ENCODE results near the gene TTC1. TPM values are rescaled to one million over a fixed set of nuclear protein-coding genes. Genes with fewer than 3 reads are reported as not detected.
"Not testable (repeated sequence)": the region's sequence is repeated elsewhere in the genome, so short reads cannot be mapped to it uniquely, and the experiment has no call there.

TTC1 gene, protein sequence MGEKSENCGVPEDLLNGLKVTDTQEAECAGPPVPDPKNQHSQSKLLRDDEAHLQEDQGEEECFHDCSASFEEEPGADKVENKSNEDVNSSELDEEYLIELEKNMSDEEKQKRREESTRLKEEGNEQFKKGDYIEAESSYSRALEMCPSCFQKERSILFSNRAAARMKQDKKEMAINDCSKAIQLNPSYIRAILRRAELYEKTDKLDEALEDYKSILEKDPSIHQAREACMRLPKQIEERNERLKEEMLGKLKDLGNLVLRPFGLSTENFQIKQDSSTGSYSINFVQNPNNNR
- 33.4 and 47.9 TPM in 2 replicates for total RNA-seq (2012; rRNA removed)

DNA sequence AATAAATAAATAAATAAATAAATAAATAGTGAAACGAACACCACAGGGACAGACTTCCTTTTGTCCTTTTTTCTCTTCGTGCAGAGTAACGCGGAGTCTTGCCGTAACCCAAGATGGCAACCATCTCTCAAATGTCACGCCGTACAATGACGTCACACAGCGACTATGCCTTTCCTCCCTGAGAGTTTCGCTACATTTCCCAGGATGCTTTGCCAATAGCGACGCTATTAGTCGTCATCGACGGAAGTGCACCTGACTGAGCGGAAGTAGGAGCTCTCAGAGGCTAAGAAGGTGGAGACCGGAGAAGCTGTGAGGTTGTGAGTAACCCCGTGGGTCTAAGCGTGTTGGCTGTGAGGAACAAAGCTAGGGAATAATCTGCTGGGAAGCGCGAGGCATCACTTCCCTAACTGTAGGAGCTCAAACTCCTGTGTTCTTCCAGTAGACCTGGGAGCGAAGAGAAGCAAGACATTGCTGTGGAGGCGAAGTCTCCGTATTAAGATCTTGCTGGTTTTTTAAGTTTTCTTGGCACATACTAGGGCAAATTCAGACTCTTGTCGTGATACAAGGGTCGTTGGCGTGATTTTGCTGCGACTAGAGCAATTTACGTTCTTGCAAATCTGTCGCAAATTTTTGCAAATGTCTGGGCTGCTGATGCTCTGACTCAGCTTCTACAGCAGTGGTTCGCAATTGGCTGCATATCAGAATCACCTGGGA, at the start of gene TTC1:
Gene TTC1 (plus strand): TSS at position 263 of the 714 bp plus-strand sequence. CDS start 1,390 bp downstream, outside the sequence.
- Histone ChIP-seq H3K4me2 (ENCODE audit: low read length) (peak within 1 kb of the TSS; percentile 97), H3K9me3 (replicated peaks; ENCODE audit: low read length) (no peaks in the 10 kb centered on the region), H3K4me3 (ENCODE audit: low read length) (peak within 1 kb of the TSS; percentile 95), H3K4me1 (ENCODE audit: control insufficient read depth, insufficient read depth, low read length) (peaks cover 12% of the 10 kb centered on the region), H3K27me3 (ENCODE audit: control insufficient read depth, insufficient read depth, low read length) (no peaks in the 10 kb centered on the region), H3K9ac (ENCODE audit: low read depth, low read length) (peak within 1 kb of the TSS; percentile 91), H3K36me3 (ENCODE audit: insufficient read depth, low read length) (peaks cover 12% of the 10 kb centered on the region)

DNA sequence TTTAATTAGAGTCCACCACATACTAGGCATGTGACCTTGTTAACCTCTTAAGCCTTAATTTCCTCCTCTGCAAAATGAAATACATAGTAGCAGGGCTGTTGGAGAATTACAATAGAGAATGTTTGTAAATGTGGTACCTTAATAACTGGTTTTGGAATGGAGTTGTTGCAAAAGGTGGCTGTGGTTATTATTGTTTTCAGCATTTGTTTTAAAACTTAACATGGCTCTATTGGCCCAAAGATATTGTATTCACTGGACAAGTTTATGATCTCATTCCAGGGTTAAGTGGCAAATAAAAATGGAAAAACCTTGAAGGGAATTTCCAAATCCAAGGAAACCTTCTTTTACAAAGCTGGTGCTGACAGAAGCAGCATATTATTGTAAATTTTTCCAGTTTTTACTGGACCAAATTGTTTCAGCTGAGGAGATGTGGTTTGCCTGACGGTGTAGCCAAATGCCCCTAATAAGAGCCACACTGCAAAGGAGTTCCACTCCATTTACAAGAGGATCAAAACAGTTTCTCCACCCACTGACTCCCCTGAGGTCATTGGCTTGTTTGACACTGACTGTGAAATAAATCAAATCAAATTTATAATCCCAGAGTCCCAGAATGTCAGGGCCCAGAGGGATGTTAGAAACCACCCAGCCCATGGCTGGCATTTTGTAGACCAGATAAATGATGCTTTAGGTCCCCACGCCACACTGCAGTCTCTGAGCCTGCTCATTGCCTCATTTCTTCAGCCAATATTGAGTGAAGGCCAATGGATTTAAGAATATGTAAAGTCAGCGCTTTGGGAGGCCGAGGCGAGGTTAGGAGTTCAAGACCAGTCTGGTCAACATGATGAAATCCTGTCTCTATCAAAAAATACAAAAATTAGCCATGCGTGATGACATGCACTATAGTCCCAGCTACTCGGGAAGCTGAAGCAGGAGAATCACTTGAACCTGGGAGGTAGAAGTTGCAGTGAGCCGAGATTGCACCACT, 47.5 kb upstream of the TTC1 start:
- no peaks in the 10 kb centered on the region for H3K9me3 ChIP-seq (replicated peaks; ENCODE audit: low read length)

DNA sequence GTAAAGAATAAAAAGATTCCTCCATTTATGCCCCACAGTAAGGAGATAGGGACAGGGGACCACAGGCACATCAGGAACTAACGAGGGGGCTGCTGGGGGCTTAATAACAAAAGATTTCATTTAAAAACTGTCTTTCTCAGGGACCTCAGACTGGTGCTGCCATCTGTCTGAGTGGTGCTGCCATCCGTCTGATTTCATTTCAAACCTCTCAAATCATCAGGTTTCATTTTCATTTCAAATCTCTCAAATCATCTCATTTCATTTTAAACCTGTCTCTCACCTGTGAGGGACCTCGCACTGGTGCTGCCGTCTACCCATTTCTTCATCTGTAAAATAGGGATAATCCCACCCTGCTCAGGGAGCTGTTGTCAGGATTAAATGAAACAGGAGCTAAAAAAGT, 46.7 kb upstream of the TTC1 start:
- no peak overlapping the region for H3K4me2 ChIP-seq (ENCODE audit: low read length)
- H3K9ac ChIP-seq (ENCODE audit: low read depth, low read length): no peak overlapping the region
- H3K36me3 ChIP-seq (ENCODE audit: insufficient read depth, low read length): no peaks in the 10 kb centered on the region
- no peaks in the 10 kb centered on the region for H3K27me3 ChIP-seq (ENCODE audit: control insufficient read depth, insufficient read depth, low read length)
- no peaks in the 10 kb centered on the region for H3K9me3 ChIP-seq (replicated peaks; ENCODE audit: low read length)
- H3K4me1 ChIP-seq (ENCODE audit: control insufficient read depth, insufficient read depth, low read length): peaks cover 7% of the 10 kb centered on the region
- no peak overlapping the region for H3K4me3 ChIP-seq (ENCODE audit: low read length)

More for the DNA sequence above, 47.5 kb upstream of the TTC1 start:
- Histone ChIP-seq H3K4me2 (ENCODE audit: low read length) (no peak overlapping the region), H3K4me1 (ENCODE audit: control insufficient read depth, insufficient read depth, low read length) (peaks cover 7% of the 10 kb centered on the region), H3K27me3 (ENCODE audit: control insufficient read depth, insufficient read depth, low read length) (no peaks in the 10 kb centered on the region), H3K4me3 (ENCODE audit: low read length) (no peak overlapping the region), H3K9ac (ENCODE audit: low read depth, low read length) (no peak overlapping the region), H3K36me3 (ENCODE audit: insufficient read depth, low read length) (no peaks in the 10 kb centered on the region)

DNA sequence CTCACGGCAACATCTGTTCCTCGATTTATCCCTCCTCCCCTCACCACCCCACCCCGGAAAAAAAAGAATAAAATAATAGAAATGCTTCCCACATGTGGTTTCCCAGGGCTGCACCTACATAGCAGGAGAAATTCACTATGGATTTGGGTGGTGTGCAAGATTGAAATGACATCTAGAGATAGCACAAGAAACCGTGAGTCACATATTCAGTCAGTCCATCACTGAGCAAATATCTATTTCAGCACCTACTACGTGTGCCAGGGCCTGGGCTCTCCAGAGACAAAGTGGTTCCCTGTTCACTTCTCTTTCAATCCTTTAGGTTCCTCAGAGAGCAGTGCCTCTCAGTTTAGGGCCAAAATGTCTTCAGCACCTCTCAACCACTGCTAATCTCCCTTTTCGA, 45.0 kb upstream of the TTC1 start:
- no peaks in the 10 kb centered on the region for H3K9me3 ChIP-seq (replicated peaks; ENCODE audit: low read length)
- no peaks in the 10 kb centered on the region for H3K27me3 ChIP-seq (ENCODE audit: control insufficient read depth, insufficient read depth, low read length)

DNA sequence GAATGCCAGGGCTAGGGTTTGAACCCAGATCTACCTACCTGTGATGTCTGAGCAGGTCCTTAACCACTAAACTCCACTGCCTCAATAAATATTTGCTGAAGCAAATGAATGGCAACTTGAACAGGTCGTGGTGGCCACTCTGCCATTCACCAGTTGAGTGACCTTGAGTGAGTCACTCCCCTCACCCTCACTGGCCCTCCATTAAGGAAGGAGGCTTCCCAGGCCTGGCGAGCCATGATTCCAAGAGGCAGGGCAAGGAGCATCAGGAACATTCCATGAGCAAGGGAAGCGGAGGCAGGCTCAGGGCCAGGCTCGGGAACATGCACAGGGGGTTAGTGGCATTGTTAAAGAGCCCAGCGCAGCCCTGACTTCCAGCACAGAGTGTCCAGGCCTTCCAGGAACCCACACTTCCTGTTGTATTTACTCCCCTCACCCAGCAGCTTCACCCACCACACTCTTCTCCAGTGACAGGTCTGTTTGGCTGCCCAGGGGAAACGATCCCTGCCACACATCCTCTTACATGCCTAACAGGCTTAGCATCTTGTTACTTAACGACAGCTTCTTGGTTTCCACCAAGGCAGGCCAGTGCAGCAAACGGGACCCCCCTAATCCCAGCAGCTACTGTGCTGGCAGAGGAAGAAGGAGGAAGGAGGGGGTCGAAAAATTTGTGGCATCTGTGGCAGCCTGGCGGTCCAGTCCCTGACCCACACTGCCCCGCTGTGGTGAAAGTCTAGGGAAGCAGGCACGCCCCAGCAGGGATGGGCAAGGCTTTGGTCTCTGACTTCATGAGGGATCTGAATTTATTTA, 43.7 kb upstream of the TTC1 start:
- peak overlapping the region; percentile 30 for H3K4me2 ChIP-seq (ENCODE audit: low read length)
- H3K36me3 ChIP-seq (ENCODE audit: insufficient read depth, low read length): no peaks in the 10 kb centered on the region
- peaks cover 18% of the 10 kb centered on the region for H3K4me1 ChIP-seq (ENCODE audit: control insufficient read depth, insufficient read depth, low read length)
- H3K9ac ChIP-seq (ENCODE audit: low read depth, low read length): no peak overlapping the region
- H3K27me3 ChIP-seq (ENCODE audit: control insufficient read depth, insufficient read depth, low read length): no peaks in the 10 kb centered on the region
- no peak overlapping the region for H3K4me3 ChIP-seq (ENCODE audit: low read length)
- H3K9me3 ChIP-seq (replicated peaks; ENCODE audit: low read length): no peaks in the 10 kb centered on the region

More for the DNA sequence above, 45.0 kb upstream of the TTC1 start:
- H3K4me3 ChIP-seq (ENCODE audit: low read length): no peak overlapping the region
- no peak overlapping the region for H3K9ac ChIP-seq (ENCODE audit: low read depth, low read length)
- H3K4me2 ChIP-seq (ENCODE audit: low read length): no peak overlapping the region
- H3K36me3 ChIP-seq (ENCODE audit: insufficient read depth, low read length): no peaks in the 10 kb centered on the region
- peaks cover 7% of the 10 kb centered on the region for H3K4me1 ChIP-seq (ENCODE audit: control insufficient read depth, insufficient read depth, low read length)

DNA sequence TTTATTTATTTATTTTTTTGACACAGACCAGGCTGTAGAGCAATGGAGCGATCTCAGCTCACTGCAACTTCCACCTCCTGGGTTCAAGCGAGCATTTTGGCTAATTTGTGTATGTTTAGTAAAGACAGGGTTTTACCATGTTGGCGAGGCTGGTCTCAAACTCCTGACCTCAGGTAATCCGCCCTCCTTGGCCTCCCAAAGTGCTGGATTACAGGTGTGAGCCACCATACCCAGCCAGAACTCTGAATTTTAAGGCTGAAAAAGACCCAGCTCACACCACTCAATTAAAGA, 43.2 kb upstream of the TTC1 start:
- H3K9me3 ChIP-seq (replicated peaks; ENCODE audit: low read length); H3K36me3 ChIP-seq (ENCODE audit: insufficient read depth, low read length); H3K4me3 ChIP-seq (ENCODE audit: low read length); H3K27me3 ChIP-seq (ENCODE audit: control insufficient read depth, insufficient read depth, low read length); H3K9ac ChIP-seq (ENCODE audit: low read depth, low read length); H3K4me2 ChIP-seq (ENCODE audit: low read length): not testable (repeated sequence)
- H3K4me1 ChIP-seq (ENCODE audit: control insufficient read depth, insufficient read depth, low read length): peaks cover 24% of the 10 kb centered on the region

DNA sequence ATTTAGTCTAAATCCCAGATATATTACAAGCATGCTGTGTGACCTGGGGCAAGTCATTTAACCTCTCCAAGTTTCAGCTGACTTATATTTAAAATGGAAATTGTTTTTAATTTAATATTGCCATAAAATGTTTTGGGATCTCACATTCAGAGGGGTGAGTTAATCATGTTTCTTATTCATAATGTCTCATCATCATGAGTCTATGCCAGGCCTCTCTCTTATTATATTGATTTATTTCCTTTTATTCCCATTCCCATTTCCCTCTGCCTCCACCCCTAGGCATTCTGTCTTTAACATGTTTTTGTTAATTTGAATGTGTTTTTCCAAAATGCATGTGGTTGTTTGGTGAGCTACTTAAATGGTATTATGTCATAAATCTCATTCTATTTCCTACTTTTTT, 39.0 kb upstream of the TTC1 start:
- no peaks in the 10 kb centered on the region for H3K27me3 ChIP-seq (ENCODE audit: control insufficient read depth, insufficient read depth, low read length)
- H3K9me3 ChIP-seq (replicated peaks; ENCODE audit: low read length): no peaks in the 10 kb centered on the region
- no peak overlapping the region for H3K4me3 ChIP-seq (ENCODE audit: low read length)
- peak overlapping the region; percentile 3 for H3K4me2 ChIP-seq (ENCODE audit: low read length)
- H3K4me1 ChIP-seq (ENCODE audit: control insufficient read depth, insufficient read depth, low read length): peaks cover 42% of the 10 kb centered on the region
- no peaks in the 10 kb centered on the region for H3K36me3 ChIP-seq (ENCODE audit: insufficient read depth, low read length)
- no peak overlapping the region for H3K9ac ChIP-seq (ENCODE audit: low read depth, low read length)

DNA sequence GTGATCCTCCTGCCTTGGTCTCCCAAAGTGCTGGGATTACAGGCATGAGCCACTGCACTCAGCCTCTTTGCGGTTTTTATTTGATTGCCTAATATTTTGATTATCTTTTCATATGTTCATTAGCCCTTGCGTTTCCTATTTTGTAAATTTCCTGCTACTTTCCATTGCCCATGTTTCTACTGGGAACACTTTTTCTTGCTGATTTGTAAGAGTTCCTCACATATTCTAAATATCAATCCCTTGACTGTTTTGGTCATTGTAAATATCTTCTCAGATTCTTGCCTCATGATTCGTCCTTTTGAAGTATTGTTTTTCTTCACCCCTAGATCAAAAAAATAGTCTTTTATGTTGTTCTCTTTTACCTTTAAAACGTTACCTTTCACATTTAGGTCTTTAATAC, 37.9 kb upstream of the TTC1 start:
- Histone ChIP-seq H3K4me1 (ENCODE audit: control insufficient read depth, insufficient read depth, low read length) (peaks cover 47% of the 10 kb centered on the region), H3K9ac (ENCODE audit: low read depth, low read length) (no peak overlapping the region), H3K9me3 (replicated peaks; ENCODE audit: low read length) (no peaks in the 10 kb centered on the region), H3K4me2 (ENCODE audit: low read length) (peak overlapping the region; percentile 73), H3K4me3 (ENCODE audit: low read length) (no peak overlapping the region), H3K36me3 (ENCODE audit: insufficient read depth, low read length) (no peaks in the 10 kb centered on the region), H3K27me3 (ENCODE audit: control insufficient read depth, insufficient read depth, low read length) (no peaks in the 10 kb centered on the region)

DNA sequence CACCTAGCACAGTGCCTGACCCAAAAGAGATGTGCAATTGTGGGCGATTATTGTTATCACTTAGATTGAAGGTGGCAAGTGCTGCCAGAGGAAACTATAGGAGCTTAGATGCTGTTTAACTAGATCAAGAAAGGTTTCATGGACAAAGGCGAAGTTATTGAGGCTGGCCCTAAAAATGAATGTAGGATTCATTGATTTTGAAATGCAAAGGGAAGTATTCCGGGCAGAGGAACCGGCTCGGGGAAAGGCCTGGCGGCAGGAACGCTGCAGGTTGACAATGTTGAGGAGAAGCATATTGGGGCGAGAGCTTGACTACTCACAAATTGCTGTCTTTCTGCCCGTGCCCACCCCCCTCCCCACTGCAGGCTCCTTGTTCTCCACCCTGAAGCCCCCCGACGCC, 37.4 kb upstream of the TTC1 start:
- H3K4me2 ChIP-seq (ENCODE audit: low read length): peak overlapping the region; percentile 73
- H3K4me3 ChIP-seq (ENCODE audit: low read length): peak overlapping the region; percentile 63
- H3K36me3 ChIP-seq (ENCODE audit: insufficient read depth, low read length): no peaks in the 10 kb centered on the region
- H3K27me3 ChIP-seq (ENCODE audit: control insufficient read depth, insufficient read depth, low read length): no peaks in the 10 kb centered on the region
- H3K4me1 ChIP-seq (ENCODE audit: control insufficient read depth, insufficient read depth, low read length): peaks cover 47% of the 10 kb centered on the region
- H3K9ac ChIP-seq (ENCODE audit: low read depth, low read length): peak overlapping the region; percentile 32
- no peaks in the 10 kb centered on the region for H3K9me3 ChIP-seq (replicated peaks; ENCODE audit: low read length)

DNA sequence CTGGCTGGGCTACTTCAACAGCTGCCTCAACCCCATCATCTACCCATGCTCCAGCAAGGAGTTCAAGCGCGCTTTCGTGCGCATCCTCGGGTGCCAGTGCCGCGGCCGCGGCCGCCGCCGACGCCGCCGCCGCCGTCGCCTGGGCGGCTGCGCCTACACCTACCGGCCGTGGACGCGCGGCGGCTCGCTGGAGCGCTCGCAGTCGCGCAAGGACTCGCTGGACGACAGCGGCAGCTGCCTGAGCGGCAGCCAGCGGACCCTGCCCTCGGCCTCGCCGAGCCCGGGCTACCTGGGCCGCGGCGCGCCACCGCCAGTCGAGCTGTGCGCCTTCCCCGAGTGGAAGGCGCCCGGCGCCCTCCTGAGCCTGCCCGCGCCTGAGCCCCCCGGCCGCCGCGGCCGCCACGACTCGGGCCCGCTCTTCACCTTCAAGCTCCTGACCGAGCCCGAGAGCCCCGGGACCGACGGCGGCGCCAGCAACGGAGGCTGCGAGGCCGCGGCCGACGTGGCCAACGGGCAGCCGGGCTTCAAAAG, 36.9 kb upstream of the TTC1 start:
- Histone ChIP-seq H3K36me3 (ENCODE audit: insufficient read depth, low read length) (no peaks in the 10 kb centered on the region), H3K4me1 (ENCODE audit: control insufficient read depth, insufficient read depth, low read length) (peaks cover 47% of the 10 kb centered on the region), H3K9ac (ENCODE audit: low read depth, low read length) (peak overlapping the region; percentile 32), H3K27me3 (ENCODE audit: control insufficient read depth, insufficient read depth, low read length) (no peaks in the 10 kb centered on the region), H3K4me2 (ENCODE audit: low read length) (peak overlapping the region; percentile 73), H3K4me3 (ENCODE audit: low read length) (peak overlapping the region; percentile 63), H3K9me3 (replicated peaks; ENCODE audit: low read length) (no peaks in the 10 kb centered on the region)
